ENCODE results near the gene CLDN10. TPM values are rescaled to one million over a fixed set of nuclear protein-coding genes. Genes with fewer than 3 reads are reported as not detected.

CLDN10 gene
- total RNA-seq, 2 donors from 2014 or later, result 72.8 to 228 TPM

GRCh38 chr13:95571941-95572340 lies 19.4 kb downstream of the CLDN10 start:
- Histone ChIP-seq H3K36me3 (replicated peaks in 1 of 2; ENCODE audit: insufficient read depth in 1 of 2, low read depth in 2 of 2) (peaks cover 0 to 5% of the 10 kb centered on the region in 2 donors), H3K27ac (peak overlapping the region in 1 of 4 donors; percentile 41), H3K4me3 (no peak overlapping the region), H3K4me1 (peaks cover 19% of the 10 kb centered on the region), H3K9me3 (no peaks in the 10 kb centered on the region), H3K27me3 (no peaks in the 10 kb centered on the region)
- intact Hi-C loops (cut with DNase I), result no loop called here
- DNase-seq (no peak), ATAC-seq (no peak)
- 67 to 77% methylated on average over 6 of the region's 6 CpGs for WGBS, 2 donors
- TF ChIP-seq POLR2A (IDR thresholded peaks at IDR 0.05) (no peak), CTCF (IDR thresholded peaks at IDR 0.05) (no peak)

- intact Hi-C loops (cut with DNase I), result no loop called here
- no peak for ATAC-seq
- TF ChIP-seq POLR2A (IDR thresholded peaks at IDR 0.05), result no peak
- TF ChIP-seq CTCF (IDR thresholded peaks at IDR 0.05), result no peak
- Histone ChIP-seq H3K4me3 (no peak overlapping the region), H3K27me3 (no peaks in the 10 kb centered on the region), H3K4me1 (peaks cover 17% of the 10 kb centered on the region), H3K27ac (no peak overlapping the region), H3K9me3 (no peaks in the 10 kb centered on the region), H3K36me3 (replicated peaks in 1 of 2; ENCODE audit: insufficient read depth in 1 of 2, low read depth in 2 of 2) (peaks cover 0 to 5% of the 10 kb centered on the region in 2 donors)
- WGBS, 2 donors, result 87 to 91% methylated on average over 4 of the region's 4 CpGs
- peak in 1 of 4 donors; percentile 21 for DNase-seq
These were observed 20.7 kb downstream of the CLDN10 start for GRCh38 chr13:95573221-95573620.

GRCh38 chr13:95579303-95579702 lies 26.8 kb downstream of the CLDN10 start:
- no peak for ATAC-seq
- no peak for TF ChIP-seq CTCF (IDR thresholded peaks at IDR 0.05)
- no peak for TF ChIP-seq POLR2A (IDR thresholded peaks at IDR 0.05)
- intact Hi-C loops (cut with DNase I), result no loop called here

GRCh38 chr13:95585867-95586266 lies 33.3 kb downstream of the CLDN10 start:
- 60 to 63% methylated on average over 4 of the region's 4 CpGs for WGBS, 2 donors
- TF ChIP-seq POLR2A (IDR thresholded peaks at IDR 0.05) (no peak), CTCF (IDR thresholded peaks at IDR 0.05) (no peak)
- peak overlapping the region in 1 of 4 donors; percentile 32 for H3K27ac ChIP-seq
- no peak for ATAC-seq
- intact Hi-C loops (cut with DNase I), result no loop called here
- no peaks in the 10 kb centered on the region for H3K27me3 ChIP-seq
- no peaks in the 10 kb centered on the region for H3K4me1 ChIP-seq
- no peak for DNase-seq
- peaks cover 0 to 6% of the 10 kb centered on the region in 2 donors for H3K36me3 ChIP-seq (replicated peaks in 1 of 2; ENCODE audit: insufficient read depth in 1 of 2, low read depth in 2 of 2)
- no peaks in the 10 kb centered on the region for H3K9me3 ChIP-seq
- H3K4me3 ChIP-seq, result no peak overlapping the region

More at GRCh38 chr13:95579303-95579702, 26.8 kb downstream of the CLDN10 start:
- WGBS, 2 donors, result 80 to 84% methylated on average over 3 of the region's 3 CpGs
- Histone ChIP-seq H3K4me3 (no peak overlapping the region), H3K27me3 (no peaks in the 10 kb centered on the region), H3K4me1 (peaks cover 6% of the 10 kb centered on the region), H3K27ac (no peak overlapping the region), H3K36me3 (replicated peaks in 1 of 2; ENCODE audit: insufficient read depth in 1 of 2, low read depth in 2 of 2) (peaks cover 0 to 4% of the 10 kb centered on the region in 2 donors), H3K9me3 (no peaks in the 10 kb centered on the region)
- no peak for DNase-seq

GRCh38 chr13:95588134-95588533 lies 35.6 kb downstream of the CLDN10 start:
- H3K27ac ChIP-seq, result no peak overlapping the region
- H3K4me3 ChIP-seq, result no peak overlapping the region
- TF ChIP-seq CTCF (IDR thresholded peaks at IDR 0.05) (no peak), POLR2A (IDR thresholded peaks at IDR 0.05) (no peak)
- no peaks in the 10 kb centered on the region for H3K9me3 ChIP-seq
- ATAC-seq, result no peak
- DNase-seq, result no peak
- intact Hi-C loops (cut with DNase I), result no loop called here
- WGBS, 2 donors, result 80 to 89% methylated on average over 3 of the region's 3 CpGs
- no peaks in the 10 kb centered on the region for H3K27me3 ChIP-seq
- peaks cover 9% of the 10 kb centered on the region for H3K4me1 ChIP-seq
- peaks cover 0 to 6% of the 10 kb centered on the region in 2 donors for H3K36me3 ChIP-seq (replicated peaks in 1 of 2; ENCODE audit: insufficient read depth in 1 of 2, low read depth in 2 of 2)
